RWPE1 (cell line): Measurements from ENCODE around the gene SND1.

ENCODE experiments used
- CTCF ChIA-PET: fragments of 350-600 bp; sonication (Branson Sonifier 250); formaldehyde crosslinking; extraction: SDS; loops from one replicate; lab custom pipeline; 2021; lab: Yijun Ruan, JAX
- POLR2A ChIA-PET: fragments of 400-600 bp; formaldehyde crosslinking; extraction: SDS; loops from one replicate; lab custom pipeline; 2020; ENCODE audit warnings: antibody characterized with exemption; ENCODE audit not compliant: low non-redundant PET; lab: Yijun Ruan, JAX
- DNase-seq: peaks from one replicate; pipeline ENCODE4 v3.0.0; 2012; ENCODE audit warnings: low spot score
- H3K27ac ChIP-seq: fragments of 450-650 bp; 2 replicates; pipeline ENCODE4 v1.5.1; 2017
- TF ChIP-seq, protein P1 (sequence below): fragments of 450-650 bp; conservative IDR thresholded peaks from 2 replicates; pipeline ENCODE4 v1.5.1; 2017; ENCODE audit warnings: low read depth, mild to moderate bottlenecking

Gene SND1

DNA sequence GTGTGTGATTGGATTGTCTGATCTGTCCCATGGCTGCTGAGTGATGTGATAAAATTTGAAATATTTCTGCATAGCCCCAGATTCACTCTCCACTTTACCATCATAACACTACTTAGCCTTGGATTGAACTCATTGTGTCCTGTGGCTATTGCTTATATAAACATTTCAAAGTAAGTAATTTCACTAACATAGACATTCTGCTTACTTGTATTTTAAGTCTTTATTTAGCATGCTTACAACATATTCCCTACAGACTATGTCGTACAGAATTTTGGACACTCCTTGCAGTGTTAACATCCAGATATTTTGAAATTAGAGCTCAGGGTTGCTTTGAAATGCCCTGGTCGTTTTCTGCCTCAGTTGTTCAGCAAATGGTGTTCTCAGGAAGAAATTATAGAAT is 261.7 kb downstream of the SND1 start:
- DNase-seq: no peak
- TF ChIP-seq, protein P1, sequence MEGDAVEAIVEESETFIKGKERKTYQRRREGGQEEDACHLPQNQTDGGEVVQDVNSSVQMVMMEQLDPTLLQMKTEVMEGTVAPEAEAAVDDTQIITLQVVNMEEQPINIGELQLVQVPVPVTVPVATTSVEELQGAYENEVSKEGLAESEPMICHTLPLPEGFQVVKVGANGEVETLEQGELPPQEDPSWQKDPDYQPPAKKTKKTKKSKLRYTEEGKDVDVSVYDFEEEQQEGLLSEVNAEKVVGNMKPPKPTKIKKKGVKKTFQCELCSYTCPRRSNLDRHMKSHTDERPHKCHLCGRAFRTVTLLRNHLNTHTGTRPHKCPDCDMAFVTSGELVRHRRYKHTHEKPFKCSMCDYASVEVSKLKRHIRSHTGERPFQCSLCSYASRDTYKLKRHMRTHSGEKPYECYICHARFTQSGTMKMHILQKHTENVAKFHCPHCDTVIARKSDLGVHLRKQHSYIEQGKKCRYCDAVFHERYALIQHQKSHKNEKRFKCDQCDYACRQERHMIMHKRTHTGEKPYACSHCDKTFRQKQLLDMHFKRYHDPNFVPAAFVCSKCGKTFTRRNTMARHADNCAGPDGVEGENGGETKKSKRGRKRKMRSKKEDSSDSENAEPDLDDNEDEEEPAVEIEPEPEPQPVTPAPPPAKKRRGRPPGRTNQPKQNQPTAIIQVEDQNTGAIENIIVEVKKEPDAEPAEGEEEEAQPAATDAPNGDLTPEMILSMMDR: no peak
- ChIA-PET POLR2A (no interaction called here), CTCF (no interaction called here)
- no peak overlapping the region for H3K27ac ChIP-seq

DNA sequence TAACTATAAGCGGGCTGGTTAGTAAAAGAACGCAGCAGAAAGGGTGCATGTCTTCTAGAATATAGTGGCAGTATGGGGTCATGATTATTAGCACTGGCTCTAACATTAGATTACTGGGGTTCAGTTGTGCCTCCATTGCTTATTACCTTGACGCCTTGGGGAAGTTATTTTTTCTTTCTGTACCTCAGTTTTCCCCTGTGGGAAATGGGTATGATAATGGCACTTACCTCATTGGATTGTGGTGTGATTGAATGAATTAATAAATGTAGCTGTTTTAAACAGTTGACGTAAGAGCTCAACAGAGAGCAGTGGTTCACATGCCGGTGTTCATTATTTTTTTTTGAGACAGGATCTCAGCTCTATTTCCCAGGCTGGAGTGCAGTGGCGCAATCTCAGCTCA is 262.7 kb downstream of the SND1 start:
- H3K27ac ChIP-seq: no peak overlapping the region
- POLR2A ChIA-PET: no interaction called here
- TF ChIP-seq, protein P1: no peak
- no peak for DNase-seq
- CTCF ChIA-PET: no interaction called here

DNA sequence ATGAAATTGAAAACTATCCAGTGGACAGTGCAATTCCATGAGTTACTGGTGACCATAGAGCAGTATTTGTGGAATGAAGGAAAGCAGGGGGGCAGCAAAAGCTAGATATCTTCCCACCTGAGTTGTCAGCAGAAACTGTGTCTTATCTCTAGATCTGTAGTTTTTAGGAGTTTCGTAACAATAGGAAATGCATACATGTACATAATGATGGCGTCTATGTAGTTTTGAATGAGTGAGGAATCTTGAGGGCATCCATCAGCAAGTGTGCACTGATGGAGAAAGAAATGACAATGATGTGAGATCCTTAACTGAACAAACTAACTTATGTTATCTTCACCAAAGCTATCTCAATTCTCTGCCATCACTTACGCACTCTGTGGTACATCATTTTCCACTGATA is 264.7 kb downstream of the SND1 start:
- CTCF ChIA-PET: no interaction called here

DNA sequence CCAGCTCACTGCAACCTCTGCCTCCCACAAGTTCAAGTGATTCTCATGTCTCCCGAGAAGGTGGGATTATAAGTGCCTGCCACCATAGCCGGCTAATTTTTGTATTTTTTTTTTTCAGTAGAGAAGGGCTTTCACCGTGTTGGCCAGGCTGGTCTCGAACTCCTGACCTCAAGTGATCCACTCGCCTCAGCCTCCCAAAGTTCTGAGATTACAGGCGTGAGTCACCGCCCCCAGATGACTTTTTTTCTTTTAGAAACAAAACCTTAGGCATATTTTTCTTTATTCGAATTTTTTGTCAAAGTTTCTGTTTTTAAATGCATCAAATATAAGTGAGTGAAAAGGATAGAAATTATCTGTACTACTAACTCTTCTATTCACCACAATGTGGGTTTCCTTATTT is 266.1 kb downstream of the SND1 start:
- ChIA-PET POLR2A (no interaction called here), CTCF (interaction anchor here (1.0 kb wide), 1 partner anchor 9 kb away, joined by 6 read pairs; no protein-coding TSS in a partner anchor)
- DNase-seq: no peak
- TF ChIP-seq, protein P1: no peak
- no peak overlapping the region for H3K27ac ChIP-seq

More for the DNA sequence above, 264.7 kb downstream of the SND1 start:
- H3K27ac ChIP-seq: no peak overlapping the region
- TF ChIP-seq, protein P1: no peak
- POLR2A ChIA-PET: no interaction called here
- no peak for DNase-seq

DNA sequence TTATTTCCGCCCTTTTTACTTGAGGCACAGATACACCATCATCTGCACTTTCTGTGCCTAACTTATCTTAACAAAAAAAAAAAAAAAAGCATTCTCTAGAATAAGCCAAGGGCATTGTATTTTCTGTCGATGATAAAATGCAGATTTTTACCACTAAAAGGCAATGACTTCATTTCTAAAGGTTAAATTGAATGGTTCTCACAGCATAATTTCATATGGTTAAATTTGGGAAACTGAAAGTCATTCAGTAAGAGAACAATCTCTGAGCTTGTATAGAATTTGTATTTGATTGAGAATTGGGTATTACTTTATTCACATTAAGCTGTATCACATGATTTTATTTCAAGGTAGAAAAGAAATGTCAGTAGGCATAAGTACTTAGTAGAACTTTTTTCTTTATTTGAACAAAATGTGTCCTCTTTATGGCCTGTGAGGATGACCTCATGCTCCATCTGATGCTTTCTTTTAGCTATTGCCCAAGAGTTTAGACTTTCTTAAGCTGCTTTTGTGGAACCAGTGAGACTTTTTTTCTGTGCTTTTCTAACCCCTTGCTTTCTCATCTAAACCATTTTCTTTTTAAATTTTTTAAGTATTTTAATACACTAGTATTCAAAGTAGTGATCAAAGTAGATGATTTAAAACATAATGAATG is 268.9 kb downstream of the SND1 start:
- H3K27ac ChIP-seq: no peak overlapping the region
- TF ChIP-seq, protein P1: no peak
- no peak for DNase-seq
- ChIA-PET CTCF (no interaction called here), POLR2A (no interaction called here)

DNA sequence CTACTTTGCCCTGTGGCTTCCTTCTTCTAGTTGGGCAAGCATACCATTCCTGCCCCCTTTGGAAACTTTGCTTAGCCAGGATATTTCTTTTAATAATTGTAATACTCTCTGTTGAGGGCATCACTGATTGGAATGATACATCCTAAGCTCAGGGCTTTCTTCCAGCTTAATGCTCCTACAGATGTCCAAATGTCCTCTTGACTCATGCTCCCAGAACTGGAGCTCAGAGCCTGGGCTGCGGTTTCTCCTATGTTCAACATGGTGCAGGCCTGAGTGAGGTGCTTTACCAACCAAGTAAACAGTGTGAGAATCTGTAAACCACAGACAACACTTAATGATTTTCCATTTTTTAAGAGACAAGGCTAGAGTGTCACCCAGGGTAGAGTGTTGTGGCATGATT is 270.7 kb downstream of the SND1 start:
- TF ChIP-seq, protein P1: no peak
- ChIA-PET CTCF (interaction anchor here (0.5 kb wide), 1 partner anchor 10 kb away, joined by 3 read pairs; no protein-coding TSS in a partner anchor), POLR2A (no interaction called here)

More for the DNA sequence above, 270.7 kb downstream of the SND1 start:
- no peak overlapping the region for H3K27ac ChIP-seq
- no peak for DNase-seq
